HG03175 (cell line): ENCODE results near the gene DIS3.
A peak's percentile ranks its signal among the peaks of the same experiment; 100 is the strongest.
"Not testable (repeated sequence)": the region's sequence is repeated elsewhere in the genome, so short reads cannot be mapped to it uniquely, and the experiment has no call there.

Experiments used
- ATAC-seq: cut with Tn5 transposase; IDR thresholded peaks from one replicate; pipeline ENCODE4 v1.9.1; 2021; ENCODE audit warnings: mild to moderate bottlenecking, moderate library complexity; ENCODE audit not compliant: unreplicated experiment

Gene DIS3

GRCh38 chr13:72781451-72782439 lies at the start of gene DIS3, which contains the start of gene PIBF1:
Gene DIS3 (minus strand): TSS chr13:72781900. CDS start chr13:72781832, 68 bp downstream.
Gene PIBF1 (plus strand): TSS chr13:72782133. CDS start chr13:72783470, 1,337 bp downstream.
- ATAC-seq, result peak; percentile 96

DNA sequence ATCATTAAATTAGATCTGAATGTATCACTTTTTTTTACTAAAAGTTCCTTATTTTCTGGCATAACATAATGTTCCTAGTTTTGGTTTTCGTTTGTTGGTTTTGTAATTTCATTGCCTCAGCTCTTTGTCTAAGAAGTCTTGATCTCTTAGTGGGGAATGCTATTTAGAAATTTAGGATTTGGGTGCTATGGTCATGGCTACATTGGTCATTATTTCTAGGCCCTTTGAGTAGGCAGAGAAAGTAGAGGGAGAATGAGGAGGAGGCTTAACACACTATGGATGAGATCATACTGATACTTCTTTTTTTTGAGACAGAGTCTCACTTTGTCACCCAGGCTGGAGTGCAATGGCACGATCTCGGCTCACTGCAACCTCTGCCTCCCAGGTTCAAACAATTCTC lies 42.0 kb upstream of the DIS3 start:
- no peak for ATAC-seq

- no peak for ATAC-seq
Observed at GRCh38 chr13:72823081-72823480, 41.4 kb upstream of the DIS3 start.

- ATAC-seq, result no peak
Observed at GRCh38 chr13:72820898-72821279, 39.2 kb upstream of the DIS3 start.

- no peak for ATAC-seq
Observed at GRCh38 chr13:72820156-72820897, 38.6 kb upstream of the DIS3 start.

- no peak for ATAC-seq
Observed at GRCh38 chr13:72808917-72809500, 27.3 kb upstream of the DIS3 start.

DNA sequence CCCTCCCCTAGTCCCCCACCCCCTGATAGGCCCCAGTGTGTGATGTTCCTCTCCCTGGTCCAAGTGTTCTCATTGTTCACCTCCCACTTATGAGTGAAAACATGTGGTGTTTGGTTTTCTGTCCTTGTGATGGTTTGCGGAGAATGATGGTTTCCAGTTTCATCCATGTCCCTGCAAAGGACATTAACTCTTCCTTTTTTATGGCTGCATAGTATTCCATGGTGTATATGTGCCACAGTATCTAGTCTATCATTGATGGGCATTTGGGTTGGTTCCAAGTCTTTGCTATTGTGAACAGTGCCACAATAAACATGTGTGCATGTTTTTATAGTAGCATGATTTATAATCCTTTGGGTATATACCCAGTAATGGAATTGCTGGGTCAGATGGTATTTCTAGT lies 24.8 kb upstream of the DIS3 start:
- not testable (repeated sequence) for ATAC-seq

DNA sequence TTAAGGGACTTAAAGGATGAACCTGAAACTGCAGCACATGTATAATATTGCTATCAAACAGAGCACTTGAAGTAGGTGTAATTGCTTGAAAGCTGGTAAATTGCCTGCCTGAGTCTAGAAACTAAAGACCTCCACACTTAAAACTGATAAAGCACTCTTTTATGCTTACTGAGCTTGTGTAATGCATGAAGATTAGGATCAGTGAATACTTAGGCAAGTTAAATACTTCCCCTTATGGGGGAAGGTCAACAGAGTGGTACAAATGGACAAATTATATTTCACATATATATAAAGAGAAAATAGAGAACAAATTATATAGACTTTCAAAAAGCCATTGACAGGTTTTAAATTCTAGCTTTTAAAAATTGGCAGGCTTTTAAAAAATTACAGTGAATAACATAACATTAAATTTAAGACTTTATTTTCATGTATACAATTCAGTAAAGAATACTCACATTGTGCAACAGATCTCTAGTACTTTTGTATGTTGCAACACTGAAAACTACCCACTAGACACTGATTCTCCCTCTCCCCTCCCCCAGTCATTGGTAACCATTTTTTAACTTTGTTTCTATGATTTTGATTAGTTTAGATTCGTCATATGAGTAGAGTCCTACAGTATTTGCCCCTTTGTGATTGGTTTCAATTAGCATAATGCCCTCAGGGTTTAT lies 24.1 kb upstream of the DIS3 start:
- ATAC-seq, result no peak

DNA sequence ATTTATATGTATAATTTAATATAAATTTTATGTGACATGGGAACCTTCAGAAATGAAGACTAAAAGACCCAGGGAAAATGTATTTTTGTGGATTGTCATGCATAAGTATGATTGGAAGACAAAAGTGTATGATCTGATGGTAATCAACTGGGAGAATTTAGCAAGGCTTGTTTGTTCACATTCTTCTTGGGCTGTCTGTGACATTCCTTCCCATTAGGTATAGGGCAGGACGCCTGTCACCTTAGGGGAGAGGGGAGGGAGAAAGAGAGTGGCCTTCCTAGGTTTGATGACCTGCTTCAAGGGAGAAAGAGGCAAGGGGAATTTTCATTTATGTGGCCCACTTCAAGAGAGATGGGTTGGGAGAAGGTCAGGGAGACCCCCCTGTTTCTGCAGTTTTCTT lies 22.6 kb upstream of the DIS3 start:
- no peak for ATAC-seq

- no peak for ATAC-seq
Observed at GRCh38 chr13:72798817-72799216, 17.1 kb upstream of the DIS3 start.

DNA sequence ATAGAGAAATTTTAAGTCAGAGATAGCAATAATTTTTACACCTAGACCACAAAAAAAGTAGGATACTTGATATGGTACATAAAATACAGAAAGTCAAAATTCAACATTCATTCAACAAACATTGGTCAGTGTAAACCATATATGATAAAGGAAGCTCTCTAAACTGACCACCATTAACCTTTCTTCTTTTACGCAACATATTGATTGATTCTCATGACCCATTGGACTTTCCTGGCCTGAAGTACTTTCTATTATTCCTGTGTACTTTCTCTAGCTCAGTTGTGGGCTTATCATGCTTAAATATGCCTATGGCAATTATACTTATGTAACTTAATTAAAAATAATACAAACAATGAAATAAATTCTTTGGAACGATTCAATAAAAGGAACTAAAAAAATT lies 10.9 kb upstream of the DIS3 start:
- ATAC-seq, result no peak

DNA sequence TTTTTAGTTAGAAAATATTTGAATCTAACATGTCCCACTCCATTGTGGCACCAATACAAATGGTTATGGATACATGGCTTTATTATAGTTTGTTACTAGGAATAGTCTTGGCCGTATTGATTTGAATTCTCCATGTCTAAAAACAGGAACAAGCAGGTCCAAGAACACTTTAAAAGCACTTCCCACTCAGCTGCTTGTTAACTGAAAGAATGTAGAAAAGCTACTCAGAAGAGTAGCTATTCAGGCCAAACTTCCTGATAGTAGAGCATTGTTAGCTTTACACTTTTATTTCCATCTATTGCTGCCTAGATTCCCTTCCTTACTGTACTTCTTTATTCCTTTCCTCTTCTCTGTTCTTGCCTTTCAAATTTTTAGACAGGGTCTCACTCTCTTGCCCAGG lies 7.1 kb upstream of the DIS3 start:
- no peak for ATAC-seq

- not testable (repeated sequence) for ATAC-seq
Observed at GRCh38 chr13:72784679-72785078, 3.0 kb upstream of the DIS3 start.

- ATAC-seq, result no peak
Observed at GRCh38 chr13:72782717-72783116, 1.0 kb upstream of the DIS3 start.

DNA sequence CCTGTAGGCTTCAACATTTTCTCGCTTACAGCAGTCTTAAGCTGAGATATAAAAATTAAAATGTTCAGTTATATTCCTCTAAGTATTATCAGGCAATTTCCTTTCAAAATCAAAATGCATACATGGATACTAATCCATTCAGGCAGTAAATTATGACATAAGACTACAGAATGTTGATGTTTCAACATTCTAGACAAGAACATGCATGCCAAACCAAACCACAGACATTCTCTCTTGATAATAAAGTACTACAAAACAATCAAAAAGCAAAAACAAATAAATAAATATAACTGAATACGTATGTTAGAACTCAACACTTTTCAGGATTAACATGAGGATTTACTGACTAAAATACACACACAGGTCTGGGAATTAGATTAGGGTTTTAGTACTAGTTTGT lies 7.7 kb downstream of the DIS3 start:
- no peak for ATAC-seq

GRCh38 chr13:72763411-72763810 lies 18.3 kb downstream of the DIS3 start:
- ATAC-seq, result no peak

GRCh38 chr13:72760189-72760588 lies 21.5 kb downstream of the DIS3 start:
- ATAC-seq, result no peak

DNA sequence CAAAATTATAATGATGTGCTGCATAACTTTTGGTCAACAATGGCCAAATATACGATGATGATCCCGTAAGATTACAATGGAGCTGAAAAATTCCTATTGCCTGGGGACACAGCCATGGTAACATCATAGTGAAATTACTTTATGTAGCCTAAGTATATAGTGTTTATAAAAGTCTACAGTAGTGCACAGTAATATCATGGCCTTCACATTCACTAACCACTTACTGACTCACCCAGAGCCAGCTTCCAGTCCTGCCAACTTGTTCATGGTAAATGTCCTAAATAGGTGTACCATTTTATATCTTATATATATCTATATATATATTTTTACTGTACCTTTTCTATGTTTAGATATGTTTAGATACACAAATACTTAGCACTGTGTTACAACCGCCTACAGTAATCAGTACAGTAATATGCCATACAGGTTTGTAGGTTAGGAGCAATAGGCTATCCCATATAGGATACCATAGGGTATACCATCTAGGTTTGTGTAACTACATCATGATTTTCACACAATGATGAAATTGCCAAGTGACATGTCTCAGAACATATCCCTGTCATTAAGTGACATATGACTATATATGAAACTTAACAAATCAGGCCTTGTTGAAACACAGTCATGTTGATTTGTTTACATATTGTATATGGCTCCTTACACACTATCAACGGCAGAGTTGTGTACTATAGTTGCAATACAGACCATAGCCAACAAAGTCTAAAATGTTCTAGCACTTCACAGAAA lies 23.7 kb downstream of the DIS3 start:
- no peak for ATAC-seq

DNA sequence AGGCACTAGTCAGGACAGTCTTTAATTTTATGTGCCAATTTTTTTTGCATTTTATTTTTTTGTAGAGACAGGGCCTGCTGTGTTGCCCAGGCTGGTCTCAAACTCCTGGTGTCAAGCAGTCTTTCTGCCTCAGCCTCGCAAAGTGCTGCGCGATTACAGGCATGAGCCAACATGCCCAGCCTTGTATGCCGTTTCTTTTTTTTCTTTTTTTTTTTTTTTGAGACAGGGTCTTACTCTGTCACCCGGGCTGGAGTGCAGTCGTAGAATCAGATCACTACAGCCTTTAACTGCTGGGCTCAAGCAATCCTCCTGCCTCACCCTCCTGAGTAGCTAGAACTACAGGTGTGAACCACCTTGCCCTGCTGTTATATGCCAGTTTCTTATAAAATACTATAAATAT lies 27.6 kb downstream of the DIS3 start:
- no peak for ATAC-seq

DNA sequence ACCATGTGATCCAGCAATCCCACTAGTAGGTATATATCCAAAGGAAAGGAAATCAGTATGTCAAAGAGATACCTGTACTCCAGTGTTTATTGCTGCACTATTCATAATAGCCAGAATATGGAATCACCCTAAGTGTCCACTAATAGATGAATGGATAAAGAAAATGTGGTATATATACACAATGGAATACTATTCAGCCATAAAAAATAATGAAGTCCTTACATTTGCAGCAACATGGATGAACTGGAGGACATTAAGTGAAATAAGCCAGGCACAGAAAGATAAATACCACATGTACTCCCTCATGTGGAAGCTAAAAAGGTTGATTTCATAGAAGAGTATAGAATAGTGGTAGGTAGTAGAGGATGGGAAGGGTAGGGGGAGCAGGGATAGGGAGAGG lies 30.5 kb downstream of the DIS3 start:
- no peak for ATAC-seq
